GM12891 (cell line): ENCODE data around the gene RNLS.

Experiments
- POLR2A ChIP-seq: IDR thresholded peaks from 2 replicates; pipeline ENCODE4 v1.6.1; 2011; ENCODE audit warnings: low read depth, low read length, control low read depth
- POLR2AphosphoS5 ChIP-seq: IDR thresholded peaks from 2 replicates; pipeline ENCODE4 v1.6.1; 2011; ENCODE audit warnings: low read depth, low read length, control low read depth
- TAF1 ChIP-seq: IDR thresholded peaks from 2 replicates; pipeline ENCODE4 v1.6.1; 2011; ENCODE audit warnings: low read depth, low read length, control low read depth

- TF ChIP-seq TAF1: no peak
- TF ChIP-seq POLR2A: no peak
- no peak for TF ChIP-seq POLR2AphosphoS5
Measured at GRCh38 chr10:88293651-88294230, 289.4 kb downstream of the RNLS start.
